Brain microvascular endothelial cell (primary cell): ENCODE results near the gene PCDHGA2.
"Not testable (repeated sequence)": the region's sequence is repeated elsewhere in the genome, so short reads cannot be mapped to it uniquely, and the experiment has no call there.

ENCODE experiments used
- DNase-seq: peaks from one replicate; pipeline ENCODE4 v3.0.0-alpha.2; 2020
- H3K27ac ChIP-seq: fragments of 250-450 bp; sonication (Bioruptor Pico); 2 replicates; pipeline ENCODE4 v1.5.1; 2020; ENCODE audit warnings: mild to moderate bottlenecking, moderate library complexity
- H3K27me3 ChIP-seq: fragments of 250-450 bp; sonication (Bioruptor Pico); replicated peaks from 2 replicates; pipeline ENCODE4 v1.5.1; 2020; ENCODE audit warnings: mild to moderate bottlenecking
- H3K36me3 ChIP-seq: fragments of 250-450 bp; sonication (Bioruptor Pico); replicated peaks from 2 replicates; pipeline ENCODE4 v1.5.1; 2020; ENCODE audit warnings: mild to moderate bottlenecking
- H3K4me3 ChIP-seq: 2 replicates; pipeline ENCODE4 v1.5.1; 2011; ENCODE audit warnings: low read depth, mild to moderate bottlenecking, control low read depth, low read length, moderate library complexity
- in situ Hi-C: cut with HindIII; loops from 2 replicates; pipeline ENCODE4 v1.10.0; 2017; ENCODE audit warnings: low sequenced_read_pairs, low pct_ligation_motif_present
- TF ChIP-seq, protein P1 (sequence below): IDR thresholded peaks from 2 replicates; pipeline ENCODE4 v1.5.1; 2011; ENCODE audit warnings: low read depth, mild to moderate bottlenecking, moderate library complexity, low read length, control low read depth, inconsistent platforms; ENCODE audit errors: missing control alignments

Gene PCDHGA2

DNA sequence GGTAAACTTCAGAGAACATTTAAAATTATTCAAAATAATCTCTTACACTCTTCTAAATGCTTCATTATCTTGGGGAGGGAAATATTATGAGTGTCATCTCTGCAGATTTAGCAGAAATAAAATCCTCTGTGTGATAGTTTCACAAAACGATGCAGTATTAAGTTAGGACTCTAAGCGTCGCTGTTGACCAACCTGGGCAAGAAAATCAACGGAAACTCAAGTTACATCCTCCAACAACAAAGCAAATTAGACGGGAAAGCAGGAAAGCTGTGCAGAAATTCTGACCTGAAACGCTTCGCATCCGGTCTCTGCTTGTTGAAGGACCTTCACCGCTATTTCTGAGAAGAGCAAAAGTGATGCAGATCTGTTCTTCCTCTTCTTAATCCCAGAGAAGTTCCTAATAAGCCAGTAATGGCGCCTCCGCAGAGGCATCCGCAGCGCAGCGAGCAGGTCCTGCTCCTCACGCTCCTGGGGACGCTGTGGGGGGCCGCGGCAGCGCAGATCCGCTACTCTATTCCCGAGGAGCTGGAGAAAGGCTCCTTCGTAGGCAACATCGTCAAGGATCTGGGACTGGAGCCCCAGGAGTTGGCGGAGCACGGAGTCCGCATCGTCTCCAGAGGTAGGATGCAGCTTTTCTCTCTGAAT, 35.2 kb downstream of the PCDHGA2 start, which contains the start of gene PCDHGA6:
Gene PCDHGA6, plus strand, starts transcription at position 219 of the 645 bp plus-strand sequence. Its CDS starts 193 bp downstream, at position 412.
- peak within 1 kb of the TSS; percentile 43 for H3K4me3 ChIP-seq
- no peak for DNase-seq
- no peaks in the 10 kb centered on the region for H3K36me3 ChIP-seq
- TF ChIP-seq, protein P1, sequence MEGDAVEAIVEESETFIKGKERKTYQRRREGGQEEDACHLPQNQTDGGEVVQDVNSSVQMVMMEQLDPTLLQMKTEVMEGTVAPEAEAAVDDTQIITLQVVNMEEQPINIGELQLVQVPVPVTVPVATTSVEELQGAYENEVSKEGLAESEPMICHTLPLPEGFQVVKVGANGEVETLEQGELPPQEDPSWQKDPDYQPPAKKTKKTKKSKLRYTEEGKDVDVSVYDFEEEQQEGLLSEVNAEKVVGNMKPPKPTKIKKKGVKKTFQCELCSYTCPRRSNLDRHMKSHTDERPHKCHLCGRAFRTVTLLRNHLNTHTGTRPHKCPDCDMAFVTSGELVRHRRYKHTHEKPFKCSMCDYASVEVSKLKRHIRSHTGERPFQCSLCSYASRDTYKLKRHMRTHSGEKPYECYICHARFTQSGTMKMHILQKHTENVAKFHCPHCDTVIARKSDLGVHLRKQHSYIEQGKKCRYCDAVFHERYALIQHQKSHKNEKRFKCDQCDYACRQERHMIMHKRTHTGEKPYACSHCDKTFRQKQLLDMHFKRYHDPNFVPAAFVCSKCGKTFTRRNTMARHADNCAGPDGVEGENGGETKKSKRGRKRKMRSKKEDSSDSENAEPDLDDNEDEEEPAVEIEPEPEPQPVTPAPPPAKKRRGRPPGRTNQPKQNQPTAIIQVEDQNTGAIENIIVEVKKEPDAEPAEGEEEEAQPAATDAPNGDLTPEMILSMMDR = peak; percentile 58
- H3K27ac ChIP-seq = no peak within 1 kb of the TSS
- in situ Hi-C loops = no loop called here
- no peaks in the 10 kb centered on the region for H3K27me3 ChIP-seq

DNA sequence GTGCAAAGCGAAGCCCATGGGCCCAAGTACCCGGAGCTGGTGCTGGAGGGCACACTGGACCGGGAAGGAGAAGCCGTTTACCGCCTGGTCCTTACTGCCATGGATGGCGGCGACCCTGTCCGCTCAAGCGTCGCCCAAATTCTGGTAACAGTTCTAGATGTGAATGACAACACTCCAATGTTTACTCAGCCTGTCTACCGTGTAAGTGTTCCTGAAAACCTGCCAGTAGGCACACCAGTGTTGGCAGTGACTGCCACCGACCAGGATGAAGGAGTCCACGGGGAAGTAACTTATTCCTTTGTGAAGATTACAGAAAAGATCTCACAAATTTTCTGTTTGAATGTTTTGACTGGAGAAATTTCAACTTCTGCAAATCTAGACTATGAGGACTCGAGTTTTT, 36.1 kb downstream of the PCDHGA2 start:
- in situ Hi-C loops = no loop called here
- TF ChIP-seq, protein P1 = no peak
- Histone ChIP-seq H3K27me3 (no peaks in the 10 kb centered on the region), H3K4me3 (no peak overlapping the region), H3K27ac (no peak overlapping the region), H3K36me3 (no peaks in the 10 kb centered on the region)
- DNase-seq = no peak

DNA sequence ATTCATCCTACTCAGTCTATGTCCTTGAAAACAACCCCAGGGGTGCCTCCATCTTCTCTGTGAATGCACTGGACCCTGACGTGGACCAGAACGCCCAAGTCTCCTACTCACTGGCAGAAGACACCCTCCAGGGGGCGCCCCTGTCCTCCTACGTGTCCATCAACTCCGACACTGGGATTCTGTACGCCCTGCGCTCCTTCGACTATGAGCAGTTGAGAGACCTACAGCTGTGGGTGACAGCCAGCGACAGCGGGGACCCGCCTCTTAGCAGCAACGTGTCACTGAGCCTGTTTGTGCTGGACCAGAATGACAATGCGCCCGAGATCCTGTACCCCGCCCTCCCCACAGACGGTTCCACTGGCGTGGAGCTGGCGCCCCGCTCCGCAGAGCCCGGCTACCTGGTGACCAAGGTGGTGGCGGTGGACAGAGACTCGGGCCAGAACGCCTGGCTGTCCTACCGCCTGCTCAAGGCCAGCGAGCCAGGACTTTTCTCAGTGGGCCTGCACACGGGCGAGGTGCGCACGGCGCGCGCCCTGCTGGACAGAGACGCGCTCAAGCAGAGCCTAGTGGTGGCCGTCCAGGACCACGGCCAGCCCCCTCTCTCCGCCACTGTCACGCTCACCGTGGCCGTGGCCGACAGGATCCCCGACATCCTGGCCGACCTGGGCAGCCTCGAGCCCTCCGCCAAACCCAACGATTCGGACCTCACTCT, 37.0 kb downstream of the PCDHGA2 start:
- H3K36me3 ChIP-seq, H3K27me3 ChIP-seq, H3K4me3 ChIP-seq, DNase-seq, in situ Hi-C loops, H3K27ac ChIP-seq: not testable (repeated sequence)

DNA sequence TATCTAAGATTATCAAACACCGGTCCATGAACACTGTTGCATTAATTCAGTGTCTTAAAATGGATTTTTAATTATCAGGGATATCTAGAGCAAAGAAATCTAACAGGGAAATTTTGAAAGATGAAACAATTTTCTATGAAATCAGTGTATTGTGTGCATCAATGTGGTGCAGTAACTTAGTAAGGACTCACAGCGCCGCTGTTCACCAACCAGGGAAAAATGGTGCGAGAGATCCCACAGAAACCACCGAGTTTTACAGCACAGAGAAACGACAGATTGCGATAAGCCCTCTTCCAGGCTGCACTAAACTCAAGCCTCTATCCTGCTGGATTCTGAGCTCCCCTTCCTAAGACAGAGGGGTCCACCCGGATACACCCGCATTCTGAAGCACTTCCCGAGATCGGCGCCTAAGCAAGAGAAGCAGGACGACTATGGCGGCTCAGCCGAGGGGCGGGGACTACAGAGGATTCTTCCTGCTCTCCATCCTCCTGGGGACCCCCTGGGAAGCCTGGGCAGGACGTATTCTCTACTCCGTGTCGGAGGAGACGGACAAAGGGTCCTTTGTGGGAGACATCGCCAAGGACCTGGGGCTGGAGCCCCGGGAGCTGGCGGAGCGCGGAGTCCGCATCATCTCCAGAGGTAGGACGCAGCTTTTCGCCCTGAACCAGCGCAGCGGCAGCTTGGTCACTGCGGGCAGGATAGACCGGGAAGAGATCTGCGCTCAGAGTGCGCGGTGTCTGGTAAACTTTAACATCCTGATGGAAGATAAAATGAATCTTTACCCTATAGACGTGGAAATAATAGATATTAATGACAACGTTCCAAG, 44.1 kb downstream of the PCDHGA2 start, which contains the start of gene PCDHGA7:
Gene PCDHGA7, plus strand, starts transcription at position 274 of the 826 bp plus-strand sequence. Its CDS starts 158 bp downstream, at position 432.
- H3K27me3 ChIP-seq = no peaks in the 10 kb centered on the region
- peak within 1 kb of the TSS; percentile 58 for H3K4me3 ChIP-seq
- in situ Hi-C loops = no loop called here
- H3K27ac ChIP-seq = no peak within 1 kb of the TSS
- TF ChIP-seq, protein P1 = peak; percentile 58
- H3K36me3 ChIP-seq = no peaks in the 10 kb centered on the region
- DNase-seq = peak; percentile 32

DNA sequence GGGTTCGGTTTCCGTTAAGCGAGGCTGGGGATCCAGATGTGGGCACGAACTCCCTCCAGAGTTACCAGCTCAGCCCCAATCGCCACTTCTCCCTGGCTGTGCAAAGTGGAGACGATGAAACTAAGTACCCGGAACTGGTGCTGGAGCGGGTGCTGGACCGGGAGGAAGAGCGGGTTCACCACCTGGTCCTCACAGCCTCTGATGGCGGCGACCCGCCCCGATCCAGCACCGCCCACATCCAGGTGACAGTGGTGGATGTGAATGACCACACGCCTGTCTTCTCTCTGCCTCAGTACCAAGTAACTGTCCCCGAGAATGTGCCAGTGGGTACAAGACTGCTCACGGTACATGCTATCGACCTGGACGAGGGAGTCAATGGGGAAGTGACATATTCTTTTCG, 44.8 kb downstream of the PCDHGA2 start:
- in situ Hi-C loops = no loop called here
- DNase-seq = no peak
- no peaks in the 10 kb centered on the region for H3K36me3 ChIP-seq
- H3K4me3 ChIP-seq = no peak overlapping the region
- H3K27ac ChIP-seq = no peak overlapping the region
- no peaks in the 10 kb centered on the region for H3K27me3 ChIP-seq
- TF ChIP-seq, protein P1 = no peak
